ENCODE data around the gene DR1. TPM values are rescaled to one million over a fixed set of nuclear protein-coding genes. Genes with fewer than 3 reads are reported as not detected.

DR1 gene
- total and polyA plus RNA-seq, 2 of the 8 experiments (the other 6 are each of a cell fraction or from before 2014, with no cell fraction given): 13.1 to 62.3 TPM

DNA sequence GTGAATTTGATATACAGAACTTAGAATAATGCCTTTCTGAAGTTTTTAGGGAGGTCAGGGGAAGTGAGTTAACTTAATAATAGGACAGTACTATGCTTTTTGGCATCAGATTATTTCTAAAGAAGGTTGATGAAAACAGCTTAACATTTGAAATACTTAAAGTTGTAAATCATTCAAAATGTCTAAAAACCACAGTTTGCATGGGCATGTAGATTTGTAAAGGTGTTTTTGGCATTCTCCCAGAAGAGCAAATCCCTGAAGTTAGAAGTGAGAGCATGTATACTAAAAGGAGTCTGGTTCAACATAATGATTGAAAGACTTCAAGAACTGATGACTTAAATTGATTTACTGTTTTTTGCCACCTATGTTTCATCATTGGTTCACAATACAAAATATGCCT lies 6.7 kb downstream of the DR1 start (continued):
- TF ChIP-seq YY1 (IDR thresholded peaks at IDR 0.05; ENCODE audit: low read depth, low read length) (no peak), ASH2L (IDR thresholded peaks at IDR 0.05; ENCODE audit: low read length) (no peak), KDM5A (IDR thresholded peaks at IDR 0.05; ENCODE audit: low read length) (no peak), POU5F1 (IDR thresholded peaks at IDR 0.05; ENCODE audit: low read depth, low read length) (no peak), SIN3A (conservative IDR thresholded peaks at IDR 0.05 in 1 of 2, IDR thresholded peaks at IDR 0.05 in 1 of 2; ENCODE audit: low read depth in 1 of 2, low read length in 2 of 2) (no peak)
